Hepatocyte (in vitro differentiated cells): ENCODE measurements around the gene ELAVL2. TPM values are rescaled to one million over a fixed set of nuclear protein-coding genes. Genes with fewer than 3 reads are reported as not detected.

ENCODE experiments used
- DNase-seq: peaks from one replicate; pipeline ENCODE4 v3.0.0-alpha.2; 2016; ENCODE audit warnings: low spot score
- H2AFZ ChIP-seq: fragments of 200-600 bp; sonication (generic); 2 replicates; pipeline ENCODE4 v1.6.0; 2016; ENCODE audit warnings: antibody characterized with exemption, mild to moderate bottlenecking
- H3K27ac ChIP-seq: fragments of 200-600 bp; sonication (generic); 2 replicates; pipeline ENCODE4 v1.5.1; 2016; ENCODE audit warnings: mild to moderate bottlenecking
- H3K27me3 ChIP-seq: fragments of 200-600 bp; sonication (generic); 2 replicates; pipeline ENCODE4 v1.6.1; 2016
- H3K36me3 ChIP-seq: fragments of 200-600 bp; sonication (generic); replicated peaks from 2 replicates; pipeline ENCODE4 v1.5.1; 2016; ENCODE audit warnings: low read depth; ENCODE audit not compliant: insufficient read depth
- H3K4me1 ChIP-seq: fragments of 200-600 bp; sonication (generic); 2 replicates; pipeline ENCODE4 v1.5.1; 2016; ENCODE audit warnings: mild to moderate bottlenecking, moderate library complexity; ENCODE audit not compliant: insufficient read depth
- H3K4me2 ChIP-seq: fragments of 200-600 bp; sonication (generic); 2 replicates; pipeline ENCODE4 v1.6.0; 2016
- H3K4me3 ChIP-seq: fragments of 200-600 bp; sonication (generic); 2 replicates; pipeline ENCODE4 v1.5.1; 2016; ENCODE audit warnings: mild to moderate bottlenecking
- H3K79me2 ChIP-seq: fragments of 200-600 bp; sonication (generic); 2 replicates; pipeline ENCODE4 v1.6.0; 2017; ENCODE audit warnings: mild to moderate bottlenecking
- H3K9me2 ChIP-seq: fragments of 200-600 bp; sonication (generic); replicated peaks from 2 replicates; pipeline ENCODE4 v1.6.0; 2017; ENCODE audit warnings: mild to moderate bottlenecking; ENCODE audit not compliant: insufficient read depth
- H3K9me3 ChIP-seq: fragments of 200-600 bp; sonication (generic); 2 replicates; pipeline ENCODE4 v1.5.1; 2016; ENCODE audit warnings: low read depth, mild to moderate bottlenecking
- H4K20me1 ChIP-seq: fragments of 200-600 bp; sonication (generic); 2 replicates; pipeline ENCODE4 v1.6.0; 2016; ENCODE audit warnings: mild to moderate bottlenecking; ENCODE audit not compliant: insufficient read depth, poor library complexity, severe bottlenecking
- CTCF ChIP-seq: fragments of 200-600 bp; sonication (generic); IDR thresholded peaks from 2 replicates; pipeline ENCODE4 v1.5.1; 2016; ENCODE audit warnings: antibody characterized with exemption, mild to moderate bottlenecking; ENCODE audit not compliant: poor library complexity
- EZH2 ChIP-seq: fragments of 200-600 bp; sonication (generic); IDR thresholded peaks from 2 replicates; pipeline ENCODE4 v1.6.1; 2016; ENCODE audit warnings: antibody characterized with exemption, mild to moderate bottlenecking, borderline replicate concordance
- EZH2phosphoT487 ChIP-seq: fragments of 200-600 bp; sonication (generic); IDR thresholded peaks from one replicate; pipeline ENCODE4 v1.6.1; 2018; ENCODE audit warnings: antibody characterized with exemption, mild to moderate bottlenecking, low read depth, moderate library complexity; ENCODE audit not compliant: unreplicated experiment, severe bottlenecking
- WGBS: methylation state at CpG from one replicate; pipeline ENCODE4 v1.1.6; 2016; ENCODE audit warnings: low lambda C conversion rate; ENCODE audit errors: missing lambda C conversion rate; 5-methylcytosine and 5-hydroxymethylcytosine counted together
- polyA plus RNA-seq: library from polyadenylated mRNA; unstranded; fragments of >200 nt; fragmentation: Nextera tagmentation; extraction: Ambion mirVana; gene quantifications from 2 replicates; pipeline ENCODE4 v1.2.1, GENCODE V29; 2016
- total RNA-seq: library from RNA; depleted of rRNA; stranded (reverse); fragments of >200 nt; gene quantifications from 2 replicates; pipeline ENCODE4 v1.2.3, GENCODE V29; 2014

The ELAVL2 gene
- total and polyA plus RNA-seq, 2 experiments from 2014 or later: 0.93 TPM; not detected in 1

GRCh38 chr9:23741351-23741750 lies 84.7 kb downstream of the ELAVL2 start:
- Histone ChIP-seq H3K27ac (no peak overlapping the region), H3K79me2 (no peaks in the 10 kb centered on the region), H3K9me3 (no peaks in the 10 kb centered on the region), H3K4me3 (no peak overlapping the region), H3K9me2 (no peaks in the 10 kb centered on the region), H3K4me2 (no peak overlapping the region), H2AFZ (no peak overlapping the region), H3K27me3 (no peaks in the 10 kb centered on the region), H4K20me1 (no peaks in the 10 kb centered on the region), H3K36me3 (no peaks in the 10 kb centered on the region), H3K4me1 (no peaks in the 10 kb centered on the region)
- DNase-seq: peak; percentile 44
- no peak for TF ChIP-seq CTCF
- no peak for TF ChIP-seq EZH2
- TF ChIP-seq EZH2phosphoT487: no peak
- WGBS: 13% methylated on average over 1 of the region's 1 CpG

GRCh38 chr9:23740531-23740930 lies 85.5 kb downstream of the ELAVL2 start:
- H4K20me1 ChIP-seq: no peaks in the 10 kb centered on the region
- 79% methylated on average over 2 of the region's 2 CpGs for WGBS
- no peaks in the 10 kb centered on the region for H3K9me2 ChIP-seq
- H3K27ac ChIP-seq: no peak overlapping the region
- H3K79me2 ChIP-seq: no peaks in the 10 kb centered on the region
- DNase-seq: no peak
- H3K4me1 ChIP-seq: no peaks in the 10 kb centered on the region
- no peaks in the 10 kb centered on the region for H3K36me3 ChIP-seq
- H3K27me3 ChIP-seq: no peaks in the 10 kb centered on the region
- H3K4me2 ChIP-seq: no peak overlapping the region
- H2AFZ ChIP-seq: no peak overlapping the region
- H3K9me3 ChIP-seq: no peaks in the 10 kb centered on the region
- TF ChIP-seq EZH2: no peak
- TF ChIP-seq CTCF: no peak
- no peak for TF ChIP-seq EZH2phosphoT487
- H3K4me3 ChIP-seq: no peak overlapping the region

- 76% methylated on average over 3 of the region's 3 CpGs for WGBS
- TF ChIP-seq EZH2phosphoT487 (no peak), EZH2 (no peak), CTCF (no peak)
Measured at GRCh38 chr9:23739753-23740152, 86.3 kb downstream of the ELAVL2 start.

GRCh38 chr9:23736293-23736692 lies 89.7 kb downstream of the ELAVL2 start:
- no peaks in the 10 kb centered on the region for H3K27me3 ChIP-seq
- no peak for DNase-seq
- no peak overlapping the region for H2AFZ ChIP-seq
- no peaks in the 10 kb centered on the region for H3K36me3 ChIP-seq
- no peak overlapping the region for H3K4me3 ChIP-seq
- no peaks in the 10 kb centered on the region for H3K9me3 ChIP-seq
- H3K27ac ChIP-seq: no peak overlapping the region
- H3K4me1 ChIP-seq: peaks cover under 1% of the 10 kb centered on the region
- H3K9me2 ChIP-seq: peaks cover 5% of the 10 kb centered on the region
- H4K20me1 ChIP-seq: no peaks in the 10 kb centered on the region
- no peak overlapping the region for H3K4me2 ChIP-seq
- TF ChIP-seq EZH2phosphoT487 (no peak), CTCF (no peak), EZH2 (no peak)
- 85% methylated on average over 5 of the region's 5 CpGs for WGBS
- H3K79me2 ChIP-seq: no peaks in the 10 kb centered on the region

More at GRCh38 chr9:23739753-23740152, 86.3 kb downstream of the ELAVL2 start:
- Histone ChIP-seq H3K9me3 (no peaks in the 10 kb centered on the region), H3K79me2 (no peaks in the 10 kb centered on the region), H3K4me1 (no peaks in the 10 kb centered on the region), H3K4me2 (no peak overlapping the region), H3K9me2 (no peaks in the 10 kb centered on the region), H3K4me3 (no peak overlapping the region), H2AFZ (no peak overlapping the region), H4K20me1 (no peaks in the 10 kb centered on the region), H3K27me3 (no peaks in the 10 kb centered on the region), H3K27ac (no peak overlapping the region), H3K36me3 (no peaks in the 10 kb centered on the region)
- DNase-seq: no peak
